ENCODE results near the gene KCTD2.

The KCTD2 gene

GRCh38 chr17:75073618-75074047, 26.6 kb downstream of the KCTD2 start:
- FAIRE-seq (no peak), DNase-seq (ENCODE audit: insufficient read length, low spot score) (no peak)
- TF ChIP-seq POLR2A (IDR thresholded peaks at IDR 0.05; ENCODE audit: low read depth, low read length), result no peak

GRCh38 chr17:75074532-75074931, 27.5 kb downstream of the KCTD2 start:
- no peak for TF ChIP-seq POLR2A (IDR thresholded peaks at IDR 0.05; ENCODE audit: low read depth, low read length)
- FAIRE-seq (no peak), DNase-seq (ENCODE audit: insufficient read length, low spot score) (no peak)

- FAIRE-seq, result no peak
- DNase-seq (ENCODE audit: insufficient read length, low spot score), result no peak
- no peak for TF ChIP-seq POLR2A (IDR thresholded peaks at IDR 0.05; ENCODE audit: low read depth, low read length)
These were observed 28.7 kb downstream of the KCTD2 start for GRCh38 chr17:75075597-75076336.

- DNase-seq (ENCODE audit: insufficient read length, low spot score), result no peak
- TF ChIP-seq POLR2A (IDR thresholded peaks at IDR 0.05; ENCODE audit: low read depth, low read length), result no peak
- no peak for FAIRE-seq
These were observed 30.1 kb downstream of the KCTD2 start for GRCh38 chr17:75077072-75077495.

GRCh38 chr17:75077496-75078283, 30.7 kb downstream of the KCTD2 start:
- DNase-seq (ENCODE audit: insufficient read length, low spot score) (no peak), FAIRE-seq (no peak)
- TF ChIP-seq POLR2A (IDR thresholded peaks at IDR 0.05; ENCODE audit: low read depth, low read length), result no peak

GRCh38 chr17:75078284-75079022, 31.4 kb downstream of the KCTD2 start:
- TF ChIP-seq POLR2A (IDR thresholded peaks at IDR 0.05; ENCODE audit: low read depth, low read length), result no peak
- DNase-seq (ENCODE audit: insufficient read length, low spot score) (peak; percentile 99), FAIRE-seq (peak; percentile 58)

- FAIRE-seq (no peak), DNase-seq (ENCODE audit: insufficient read length, low spot score) (no peak)
- TF ChIP-seq POLR2A (IDR thresholded peaks at IDR 0.05; ENCODE audit: low read depth, low read length), result no peak
These were observed 32.0 kb downstream of the KCTD2 start for GRCh38 chr17:75079023-75079373.

- no peak for DNase-seq (ENCODE audit: insufficient read length, low spot score)
- TF ChIP-seq POLR2A (IDR thresholded peaks at IDR 0.05; ENCODE audit: low read depth, low read length), result no peak
- no peak for FAIRE-seq
These were observed 34.9 kb downstream of the KCTD2 start for GRCh38 chr17:75081611-75082540.

GRCh38 chr17:75082683-75083082, 35.7 kb downstream of the KCTD2 start:
- no peak for TF ChIP-seq POLR2A (IDR thresholded peaks at IDR 0.05; ENCODE audit: low read depth, low read length)
- FAIRE-seq (no peak), DNase-seq (ENCODE audit: insufficient read length, low spot score) (no peak)

GRCh38 chr17:75084039-75084660, 37.1 kb downstream of the KCTD2 start:
- no peak for TF ChIP-seq POLR2A (IDR thresholded peaks at IDR 0.05; ENCODE audit: low read depth, low read length)
- FAIRE-seq (no peak), DNase-seq (ENCODE audit: insufficient read length, low spot score) (no peak)

- DNase-seq (ENCODE audit: insufficient read length, low spot score) (no peak), FAIRE-seq (no peak)
- no peak for TF ChIP-seq POLR2A (IDR thresholded peaks at IDR 0.05; ENCODE audit: low read depth, low read length)
These were observed 39.6 kb downstream of the KCTD2 start for GRCh38 chr17:75086496-75087181.

GRCh38 chr17:75087182-75087557, 40.1 kb downstream of the KCTD2 start:
- DNase-seq (ENCODE audit: insufficient read length, low spot score) (no peak), FAIRE-seq (no peak)
- TF ChIP-seq POLR2A (IDR thresholded peaks at IDR 0.05; ENCODE audit: low read depth, low read length), result no peak
